Mesenchymal stem cell (in vitro differentiated cells and primary cell): ENCODE measurements around the gene POLK.
"Not testable (repeated sequence)": the region's sequence is repeated elsewhere in the genome, so short reads cannot be mapped to it uniquely, and the experiment has no call there.

Source experiments
- DNase-seq: peaks from one replicate; pipeline ENCODE4 v3.0.0-alpha.2; 2013
- H2AFZ ChIP-seq: one replicate; pipeline ENCODE4 v1.6.1; 2013; ENCODE audit warnings: low read depth, mild to moderate bottlenecking, control low read depth, inconsistent platforms, low read length, moderate library complexity
- H2AK5ac ChIP-seq: 2 replicates; pipeline ENCODE4 v1.6.1; 2013; ENCODE audit warnings: low read length, moderate library complexity, mild to moderate bottlenecking, inconsistent platforms; ENCODE audit not compliant: severe bottlenecking
- H2BK120ac ChIP-seq: one replicate; pipeline ENCODE4 v1.6.1; 2013; ENCODE audit warnings: low read depth, mild to moderate bottlenecking, inconsistent platforms, low read length, moderate library complexity
- H2BK12ac ChIP-seq, 2 experiments: one replicate each; pipeline ENCODE4 v1.6.1; 2013; ENCODE audit warnings: inconsistent platforms in 2 of 2, low read length in 2 of 2, mild to moderate bottlenecking in 2 of 2, moderate library complexity in 2 of 2, control low read depth in 1 of 2
- H2BK15ac ChIP-seq: one replicate; pipeline ENCODE4 v1.6.1; 2013; ENCODE audit warnings: mild to moderate bottlenecking, low read depth, inconsistent platforms; ENCODE audit not compliant: poor library complexity, severe bottlenecking
- H2BK5ac ChIP-seq: 2 replicates; pipeline ENCODE4 v1.6.1; 2013; ENCODE audit warnings: low read depth, mild to moderate bottlenecking, low read length, control low read depth, inconsistent platforms; ENCODE audit not compliant: poor library complexity, severe bottlenecking
- H3K14ac ChIP-seq, 2 experiments: one replicate each; pipeline ENCODE4 v1.6.1; 2013; ENCODE audit warnings: inconsistent platforms in 2 of 2, low read length in 2 of 2, control low read depth in 1 of 2, mild to moderate bottlenecking in 1 of 2, moderate library complexity in 1 of 2
- H3K18ac ChIP-seq, 2 experiments: one replicate each; pipeline ENCODE4 v1.6.1; 2013; ENCODE audit warnings: inconsistent platforms in 2 of 2, low read length in 2 of 2, control low read depth in 1 of 2, low read depth in 1 of 2, mild to moderate bottlenecking in 1 of 2
- H3K23ac ChIP-seq, 2 experiments: one replicate each; pipeline ENCODE4 v1.6.1; 2013; ENCODE audit warnings: inconsistent platforms in 2 of 2, low read length in 2 of 2, mild to moderate bottlenecking in 2 of 2, moderate library complexity in 2 of 2, control low read depth in 1 of 2
- H3K27ac ChIP-seq: 2 replicates; pipeline ENCODE4 v1.5.1; 2013; ENCODE audit warnings: mild to moderate bottlenecking, moderate library complexity, low read length, control low read depth, inconsistent platforms; ENCODE audit not compliant: poor library complexity, severe bottlenecking
- H3K27me3 ChIP-seq, 2 experiments: 2 replicates each; pipeline versions ENCODE4 v1.6.1 to v1.7.0; 2013; ENCODE audit warnings: low read length in 2 of 2, mild to moderate bottlenecking in 2 of 2, moderate library complexity in 2 of 2, control low read depth in 1 of 2, inconsistent platforms in 1 of 2; ENCODE audit not compliant: control insufficient read depth in 1 of 2, insufficient read depth in 1 of 2
- H3K36me3 ChIP-seq, 2 experiments: 2 replicates each; pipeline versions ENCODE4 v1.6.1 to v1.7.0; 2013; ENCODE audit warnings: low read length in 2 of 2, control low read depth in 1 of 2, inconsistent platforms in 1 of 2, low read depth in 1 of 2, mild to moderate bottlenecking in 1 of 2; ENCODE audit not compliant: insufficient read depth in 2 of 2, control insufficient read depth in 1 of 2
- H3K4ac ChIP-seq, 2 experiments: one replicate each; pipeline ENCODE4 v1.6.1; 2013; ENCODE audit warnings: inconsistent platforms in 2 of 2, low read length in 2 of 2, mild to moderate bottlenecking in 2 of 2, moderate library complexity in 2 of 2, control low read depth in 1 of 2, low read depth in 1 of 2
- H3K4me1 ChIP-seq: 2 replicates; pipeline ENCODE4 v1.6.1; 2013; ENCODE audit warnings: low read depth, low read length, control low read depth; ENCODE audit not compliant: control insufficient read depth, insufficient read depth
- H3K4me2 ChIP-seq: 2 replicates; pipeline ENCODE4 v1.6.1; 2013; ENCODE audit warnings: low read length, mild to moderate bottlenecking, inconsistent platforms; ENCODE audit not compliant: poor library complexity, severe bottlenecking
- H3K4me3 ChIP-seq, 2 experiments: 2 replicates each; pipeline versions ENCODE4 v1.5.1 to v1.7.0; 2013; ENCODE audit warnings: low read length in 2 of 2, mild to moderate bottlenecking in 2 of 2, control low read depth in 1 of 2, low read depth in 1 of 2; ENCODE audit not compliant: insufficient read depth in 1 of 2
- H3K79me1 ChIP-seq: replicated peaks from 2 replicates; pipeline ENCODE4 v1.6.1; 2013; ENCODE audit warnings: mild to moderate bottlenecking, control low read depth, low read length, inconsistent platforms; ENCODE audit not compliant: poor library complexity, severe bottlenecking
- H3K9ac ChIP-seq: 2 replicates; pipeline ENCODE4 v1.7.0; 2013; ENCODE audit warnings: mild to moderate bottlenecking, low read length, moderate library complexity
- H3K9me3 ChIP-seq: 2 replicates; pipeline ENCODE4 v1.7.0; 2013; ENCODE audit warnings: mild to moderate bottlenecking, low read length; ENCODE audit not compliant: control insufficient read depth
- H4K8ac ChIP-seq: one replicate; pipeline ENCODE4 v1.6.1; 2013; ENCODE audit warnings: inconsistent platforms, mild to moderate bottlenecking, low read length, moderate library complexity
- H4K91ac ChIP-seq: one replicate; pipeline ENCODE4 v1.6.1; 2013; ENCODE audit warnings: mild to moderate bottlenecking, low read length, inconsistent platforms
- WGBS: methylation state at CpG from one replicate; pipeline ENCODE4 v1.1.7; 2013; ENCODE audit warnings: mixed read lengths; 5-methylcytosine and 5-hydroxymethylcytosine counted together

Gene POLK

GRCh38 chr5:75601996-75602395 is 90.3 kb downstream of the POLK start:
- Histone ChIP-seq H2AK5ac (no peak overlapping the region), H3K4me3 (no peak overlapping the region), H3K9me3 (no peaks in the 10 kb centered on the region), H2BK12ac (peak overlapping the region in 1 of 2 experiments; percentile 11), H2BK5ac (no peak overlapping the region), H3K23ac (no peak overlapping the region), H4K8ac (no peak overlapping the region), H2BK15ac (no peak overlapping the region), H3K27ac (no peak overlapping the region), H2BK120ac (no peak overlapping the region), H3K18ac (no peak overlapping the region), H3K27me3 (no peaks in the 10 kb centered on the region), H3K14ac (no peak overlapping the region), H2AFZ (no peak overlapping the region), H3K36me3 (peaks cover 0 to 57% of the 10 kb centered on the region in 2 experiments), H3K4me2 (no peak overlapping the region), H3K79me1 (peaks cover 5% of the 10 kb centered on the region), H3K9ac (no peak overlapping the region), H4K91ac (no peak overlapping the region), H3K4ac (no peak overlapping the region), H3K4me1 (peaks cover 2% of the 10 kb centered on the region)
- DNase-seq, result peak; percentile 93
- 15% methylated on average over 3 of the region's 3 CpGs for WGBS

DNA sequence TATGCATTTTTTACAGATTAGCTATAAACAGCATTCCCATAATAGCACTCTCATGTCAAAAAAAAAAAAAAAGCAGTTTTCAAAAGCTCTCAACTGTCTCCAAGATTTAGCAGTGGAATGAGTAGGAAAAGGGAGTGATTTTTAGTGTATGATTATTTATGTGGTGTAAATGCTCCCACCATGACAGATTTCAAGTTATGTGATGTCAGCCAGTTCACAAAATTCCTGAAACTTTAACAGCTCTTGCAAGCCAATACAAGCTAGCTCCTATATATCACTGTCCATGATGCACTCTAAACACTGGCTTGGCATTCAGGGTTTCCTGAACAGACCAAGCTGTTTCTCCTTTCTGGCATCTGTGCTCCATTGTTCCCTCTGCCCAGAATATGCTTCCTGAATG is 91.7 kb downstream of the POLK start:
- H2BK5ac ChIP-seq, result no peak overlapping the region
- H2AK5ac ChIP-seq, result no peak overlapping the region
- no peak overlapping the region for H3K18ac ChIP-seq

DNA sequence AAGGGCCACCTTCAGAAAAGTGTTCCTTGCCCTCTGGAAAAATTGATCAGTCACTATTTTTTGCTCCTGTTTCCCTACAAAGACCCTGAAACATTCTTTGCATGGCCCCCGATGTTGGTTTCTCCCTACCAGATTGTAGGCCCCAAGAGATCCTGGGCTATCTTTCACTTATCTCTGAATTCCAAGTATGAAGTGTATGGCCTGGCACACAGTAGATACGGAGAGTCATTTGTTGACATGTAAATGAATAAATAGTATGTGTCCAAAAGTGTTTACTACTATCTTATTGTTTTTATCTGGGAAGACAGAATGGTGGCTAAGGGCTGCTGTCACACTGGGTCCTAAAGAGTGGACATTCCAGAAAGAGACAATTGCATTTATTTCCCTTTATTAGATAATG is 92.1 kb downstream of the POLK start:
- no peak overlapping the region for H4K91ac ChIP-seq
- H2AFZ ChIP-seq, result no peak overlapping the region
- WGBS, result 69% methylated on average over 2 of the region's 2 CpGs
- H3K18ac ChIP-seq, result no peak overlapping the region
- H2BK12ac ChIP-seq, result no peak overlapping the region
- DNase-seq, result no peak
- H3K9ac ChIP-seq, result no peak overlapping the region
- peaks cover 5% of the 10 kb centered on the region for H3K79me1 ChIP-seq
- H3K27me3 ChIP-seq, result no peaks in the 10 kb centered on the region
- no peak overlapping the region for H3K27ac ChIP-seq
- H4K8ac ChIP-seq, result no peak overlapping the region
- no peaks in the 10 kb centered on the region for H3K9me3 ChIP-seq
- no peak overlapping the region for H3K4me3 ChIP-seq
- H2BK120ac ChIP-seq, result no peak overlapping the region
- no peak overlapping the region for H3K23ac ChIP-seq
- no peak overlapping the region for H2BK15ac ChIP-seq
- no peak overlapping the region for H2AK5ac ChIP-seq
- no peak overlapping the region for H2BK5ac ChIP-seq
- no peak overlapping the region for H3K4ac ChIP-seq
- peaks cover 2% of the 10 kb centered on the region for H3K4me1 ChIP-seq
- no peak overlapping the region for H3K4me2 ChIP-seq
- no peak overlapping the region for H3K14ac ChIP-seq
- H3K36me3 ChIP-seq, result peaks cover 0 to 43% of the 10 kb centered on the region in 2 experiments

More for the DNA sequence above, 91.7 kb downstream of the POLK start:
- no peak overlapping the region for H3K4me3 ChIP-seq
- H3K9me3 ChIP-seq, result no peaks in the 10 kb centered on the region
- H4K91ac ChIP-seq, result no peak overlapping the region
- H4K8ac ChIP-seq, result no peak overlapping the region
- peaks cover 2% of the 10 kb centered on the region for H3K4me1 ChIP-seq
- H3K9ac ChIP-seq, result no peak overlapping the region
- no peaks in the 10 kb centered on the region for H3K27me3 ChIP-seq
- H2BK12ac ChIP-seq, result no peak overlapping the region
- no peak overlapping the region for H3K4ac ChIP-seq
- H3K36me3 ChIP-seq, result peaks cover 0 to 45% of the 10 kb centered on the region in 2 experiments
- H2AFZ ChIP-seq, result no peak overlapping the region
- H3K14ac ChIP-seq, result no peak overlapping the region
- H3K23ac ChIP-seq, result no peak overlapping the region
- peak; percentile 66 for DNase-seq
- H2BK15ac ChIP-seq, result no peak overlapping the region
- peaks cover 5% of the 10 kb centered on the region for H3K79me1 ChIP-seq
- no peak overlapping the region for H3K27ac ChIP-seq
- H2BK120ac ChIP-seq, result no peak overlapping the region
- H3K4me2 ChIP-seq, result no peak overlapping the region

GRCh38 chr5:75607341-75607740 is 95.7 kb downstream of the POLK start:
- 98% methylated on average over 4 of the region's 5 CpGs for WGBS
- not testable (repeated sequence) for H3K9me3 ChIP-seq, H2AFZ ChIP-seq, H2AK5ac ChIP-seq, H3K18ac ChIP-seq, H3K9ac ChIP-seq, H2BK15ac ChIP-seq, H3K27ac ChIP-seq, H4K91ac ChIP-seq, H3K4me1 ChIP-seq, H3K23ac ChIP-seq, H3K4me3 ChIP-seq, H3K27me3 ChIP-seq, H2BK5ac ChIP-seq, H4K8ac ChIP-seq, DNase-seq, H3K79me1 ChIP-seq, H3K14ac ChIP-seq, H3K4me2 ChIP-seq, H2BK12ac ChIP-seq, H3K4ac ChIP-seq, H2BK120ac ChIP-seq
- peaks cover 0 to 18% of the 10 kb centered on the region in 2 experiments for H3K36me3 ChIP-seq
